NCI-H2196 treated with DMSO at 0.1 percent for 48 hours (cell line): ENCODE results near the gene CTAGE6.
"Not testable (repeated sequence)": the region's sequence is repeated elsewhere in the genome, so short reads cannot be mapped to it uniquely, and the experiment has no call there.

Experiments
- DNase-seq: peaks from one replicate; lab custom pipeline; 2025; ENCODE audit not compliant: unreplicated experiment; lab: John Stamatoyannopoulos, UW

The CTAGE6 gene

DNA sequence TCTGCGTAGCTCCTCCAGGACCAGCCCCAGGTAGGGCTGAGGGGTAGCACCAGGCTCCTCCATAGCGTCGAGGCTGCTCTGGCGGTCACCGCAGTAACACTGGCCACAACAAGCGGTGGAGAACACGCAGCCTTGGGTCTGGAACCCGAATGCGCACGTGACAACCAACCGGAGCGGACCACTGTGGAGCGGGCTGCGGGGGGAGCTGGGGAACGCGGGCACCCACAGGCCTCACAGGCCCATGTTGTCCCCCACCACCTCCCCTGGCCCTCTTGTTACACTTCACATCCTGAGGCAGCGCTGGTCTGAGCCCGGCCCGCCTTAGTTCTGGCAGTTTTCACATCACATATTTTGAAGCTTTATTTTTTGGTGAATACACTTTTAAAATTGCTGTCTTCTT, at the start of gene CTAGE6:
Gene CTAGE6, minus strand, starts transcription at position 101 of the 400 bp plus-strand sequence. Its CDS starts 38 bp downstream, at position 63.
- not testable (repeated sequence) for DNase-seq

DNA sequence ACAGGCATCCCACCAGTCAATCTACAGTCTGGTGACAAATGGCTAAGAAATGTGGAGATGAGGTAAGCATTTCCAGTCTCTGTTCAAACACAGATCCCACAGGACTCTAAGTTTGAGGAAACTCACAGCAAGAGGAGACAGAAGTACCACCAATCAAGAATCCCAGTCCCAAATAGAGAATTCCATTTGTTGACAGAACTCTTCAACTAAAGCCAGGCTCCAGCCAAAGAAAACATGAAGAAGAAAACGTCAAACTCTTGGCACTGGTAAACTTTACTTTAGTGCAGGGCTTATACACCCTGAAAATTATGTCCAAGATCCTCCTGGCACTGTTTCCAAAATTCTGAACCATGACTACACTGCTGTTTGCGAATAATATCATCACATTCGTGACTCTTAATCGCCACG, 49.2 kb upstream of the CTAGE6 start:
- DNase-seq: not testable (repeated sequence)

DNA sequence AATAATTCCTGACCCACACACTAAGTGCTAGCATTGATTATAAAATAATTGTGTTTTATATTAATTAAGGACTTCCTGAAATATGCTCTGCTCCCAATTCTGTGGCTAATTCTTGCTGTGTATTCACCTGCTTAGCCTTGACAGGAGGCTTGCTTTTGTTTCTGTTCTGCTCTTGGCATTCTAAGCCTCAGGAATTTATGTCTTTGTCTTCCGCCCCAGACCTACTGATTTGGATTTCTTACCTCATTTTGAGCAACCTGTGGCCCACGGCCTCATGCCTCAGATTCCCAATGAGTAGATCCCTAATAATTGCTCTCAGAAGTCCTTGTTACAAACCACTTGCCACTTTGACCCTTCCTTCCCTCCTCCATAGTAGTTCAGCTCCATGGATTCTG, 40.4 kb upstream of the CTAGE6 start:
- not testable (repeated sequence) for DNase-seq

- not testable (repeated sequence) for DNase-seq
Measured at GRCh38 chr7:143797119-143797895, 39.8 kb upstream of the CTAGE6 start.

DNA sequence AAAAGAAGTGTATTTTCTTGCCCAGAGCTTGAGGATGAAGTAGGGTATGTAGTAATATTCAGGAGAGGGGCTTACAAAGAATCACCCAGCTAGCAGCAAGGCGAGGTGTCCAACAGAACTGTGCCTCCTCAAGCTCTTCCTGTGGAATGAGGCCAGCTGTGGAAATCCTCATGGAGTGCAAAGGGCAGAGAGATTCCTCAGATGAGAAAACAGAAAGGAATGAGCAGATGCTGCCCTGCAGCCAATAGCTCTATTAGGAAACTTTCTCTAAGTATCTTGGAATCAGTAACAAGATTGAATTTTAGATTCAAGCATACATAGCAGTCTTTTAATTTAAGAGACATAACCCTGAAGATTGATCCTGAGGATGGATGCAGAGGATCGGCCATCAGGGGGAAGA, 38.2 kb upstream of the CTAGE6 start:
- not testable (repeated sequence) for DNase-seq

GRCh38 chr7:143792633-143793032, 35.1 kb upstream of the CTAGE6 start:
- DNase-seq: not testable (repeated sequence)

GRCh38 chr7:143785415-143786182, 28.1 kb upstream of the CTAGE6 start:
- DNase-seq: not testable (repeated sequence)

GRCh38 chr7:143779591-143779990, 22.1 kb upstream of the CTAGE6 start:
- not testable (repeated sequence) for DNase-seq

DNA sequence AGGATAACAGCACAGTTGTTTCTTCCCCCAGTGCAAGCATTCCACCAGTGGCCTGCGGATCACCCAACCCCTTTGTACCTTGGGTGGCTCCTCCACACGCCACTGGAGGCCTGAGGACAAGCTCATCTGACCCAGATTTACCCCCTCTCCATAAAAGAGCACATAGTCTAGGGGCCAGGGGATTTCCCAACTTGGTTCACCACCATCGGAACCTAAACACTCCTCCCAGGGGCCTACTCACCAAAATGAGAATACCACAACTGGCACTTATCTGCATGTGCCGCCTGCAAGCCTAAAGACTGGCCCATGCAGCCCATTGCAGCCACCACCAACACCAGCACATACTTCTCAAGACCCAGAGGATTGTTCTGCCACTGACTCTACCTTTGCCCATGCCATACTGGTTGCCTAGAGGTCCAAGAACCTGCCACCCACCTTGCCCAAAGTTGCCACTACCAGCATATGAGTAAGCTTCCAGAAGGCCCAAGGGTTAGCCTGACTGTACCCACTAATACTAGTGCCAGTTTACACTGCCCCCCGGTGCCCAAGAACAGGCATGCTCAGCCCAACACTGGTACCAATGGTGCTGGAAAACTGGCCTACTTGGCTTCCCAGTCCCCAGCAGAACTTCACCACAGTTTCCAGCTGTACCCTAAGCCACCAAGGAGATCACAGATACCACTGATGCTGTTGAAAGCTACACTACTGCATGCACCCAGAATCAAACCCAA, 15.4 kb upstream of the CTAGE6 start:
- not testable (repeated sequence) for DNase-seq

- not testable (repeated sequence) for DNase-seq
Measured at GRCh38 chr7:143767531-143767930, 10.0 kb upstream of the CTAGE6 start.

DNA sequence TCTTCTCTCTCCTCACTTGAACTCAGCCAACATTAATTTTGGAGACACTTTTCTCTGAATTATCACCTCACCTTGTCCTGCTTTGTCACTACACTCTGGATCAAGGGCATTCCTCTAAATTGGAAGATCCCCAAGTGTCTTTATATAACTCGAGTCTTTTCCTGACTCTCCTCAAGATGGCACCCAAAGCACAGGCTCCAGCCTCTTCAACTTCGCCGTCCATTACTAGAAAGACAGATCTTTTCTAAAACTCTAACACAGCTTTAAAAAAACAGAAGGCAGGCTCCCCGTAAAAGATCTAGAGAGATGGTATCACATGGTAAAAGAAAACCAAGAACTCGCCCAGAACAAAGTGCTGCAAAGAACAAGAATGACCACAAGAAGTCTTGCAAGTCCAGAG, 8.2 kb upstream of the CTAGE6 start:
- DNase-seq: not testable (repeated sequence)

DNA sequence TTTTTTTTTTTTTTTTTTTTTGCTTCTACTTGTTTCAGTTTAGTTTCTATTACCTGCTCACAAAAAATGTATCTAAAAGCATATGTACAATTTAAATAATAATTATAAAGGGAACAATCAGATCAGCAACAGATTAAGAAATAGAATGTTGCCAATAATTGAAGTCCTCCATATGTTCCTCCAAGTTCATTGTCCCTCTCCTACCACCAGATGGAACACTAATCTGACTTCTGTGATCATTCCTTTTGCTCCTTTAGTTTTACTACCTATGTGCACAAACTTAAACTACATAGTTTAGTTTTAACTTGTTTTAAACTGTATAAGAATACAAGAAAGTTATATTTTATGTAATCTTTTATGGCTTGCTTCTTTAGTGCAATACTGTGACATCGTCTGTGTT, 5.6 kb upstream of the CTAGE6 start:
- DNase-seq: not testable (repeated sequence)

GRCh38 chr7:143745340-143745739, 12.2 kb downstream of the CTAGE6 start:
- DNase-seq: not testable (repeated sequence)

- DNase-seq: not testable (repeated sequence)
Measured at GRCh38 chr7:143737037-143737819, 20.3 kb downstream of the CTAGE6 start.

- no peak for DNase-seq
Measured at GRCh38 chr7:143735962-143736361, 21.5 kb downstream of the CTAGE6 start.

DNA sequence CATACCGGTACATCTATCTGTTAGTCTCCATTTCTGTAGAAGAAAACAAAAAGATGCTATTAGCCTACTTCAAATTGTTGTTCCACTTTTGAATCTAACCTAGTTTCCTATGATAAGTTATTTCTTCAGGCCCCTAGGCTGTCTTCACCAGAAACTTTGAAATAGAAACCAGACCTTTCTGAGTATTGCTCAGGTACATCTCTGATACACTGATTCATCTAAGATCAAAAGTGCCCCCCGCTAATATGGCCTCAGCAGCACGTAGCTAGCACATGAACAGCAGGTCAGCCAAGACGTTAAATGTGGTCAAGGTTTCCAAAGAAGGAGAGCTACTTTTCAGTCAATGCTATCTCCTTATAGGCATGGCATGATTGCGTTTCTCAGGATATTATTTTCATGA, 23.6 kb downstream of the CTAGE6 start:
- DNase-seq: no peak

- no peak for DNase-seq
Measured at GRCh38 chr7:143728333-143728862, 29.1 kb downstream of the CTAGE6 start.

GRCh38 chr7:143727561-143727960, 29.9 kb downstream of the CTAGE6 start:
- not testable (repeated sequence) for DNase-seq

DNA sequence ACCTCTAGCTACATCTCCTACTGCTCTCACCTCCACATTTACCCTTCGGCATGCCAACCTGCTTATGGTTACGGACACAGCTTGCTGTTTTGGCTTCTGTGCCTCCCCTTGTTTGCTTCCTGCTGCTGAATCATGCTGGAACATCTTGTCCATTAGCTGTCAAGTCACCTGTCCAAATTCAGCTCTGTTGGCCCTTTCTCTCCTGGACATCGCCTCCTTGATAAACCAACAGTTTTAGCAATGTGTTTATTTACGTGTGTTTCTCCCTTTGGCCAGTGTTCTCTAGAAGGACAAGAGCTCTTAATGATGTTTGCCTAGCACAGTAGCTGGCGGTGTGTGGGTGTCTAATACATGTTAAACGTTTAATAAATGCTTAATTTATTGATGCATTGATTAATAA, 31.4 kb downstream of the CTAGE6 start:
- DNase-seq: not testable (repeated sequence)

DNA sequence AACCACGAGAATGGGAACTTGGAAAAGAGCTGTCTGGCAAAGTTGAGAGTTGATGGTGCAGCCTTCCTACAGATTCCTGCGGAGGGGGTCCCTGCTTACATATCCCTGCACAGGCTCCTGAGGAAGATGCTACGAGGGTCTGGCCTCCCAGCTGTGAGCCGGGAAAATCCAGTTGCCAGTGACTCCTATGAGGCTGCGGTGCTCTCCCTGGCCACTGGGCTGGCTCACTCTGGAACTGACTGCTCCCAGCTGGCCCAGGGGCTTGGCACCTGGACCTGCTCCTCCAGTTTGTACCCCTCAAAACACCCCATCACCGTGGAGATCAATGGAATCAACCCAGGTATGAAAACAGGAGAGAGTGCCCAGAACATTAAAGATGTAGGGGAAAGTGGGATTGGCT, 37.2 kb downstream of the CTAGE6 start:
- not testable (repeated sequence) for DNase-seq
